NCI-H460 (cell line): Measurements from ENCODE around the gene CFAP251. TPM values are rescaled to one million over a fixed set of nuclear protein-coding genes. Genes with fewer than 3 reads are reported as not detected.
"Not testable (repeated sequence)": the region's sequence is repeated elsewhere in the genome, so short reads cannot be mapped to it uniquely, and the experiment has no call there.

Source experiments
- DNase-seq: peaks from one replicate; pipeline ENCODE4 v3.0.0-alpha.2; 2016; ENCODE audit warnings: low read depth; ENCODE audit errors: extremely low read depth
- total RNA-seq: library from RNA; depleted of rRNA; stranded (reverse); fragments of >200 nt; shearing (Covaris generic); gene quantifications from 2 replicates; pipeline ENCODE4 v1.2.3, GENCODE V29; 2014

The CFAP251 gene
- total RNA-seq, 1 experiment from 2014 or later = 4.9 TPM

- DNase-seq = no peak
These were observed 51.3 kb downstream of the CFAP251 start for GRCh38 chr12:121969726-121970125.

GRCh38 chr12:121970581-121971300, 52.3 kb downstream of the CFAP251 start:
- no peak for DNase-seq

GRCh38 chr12:121974026-121974985, 55.9 kb downstream of the CFAP251 start:
- DNase-seq = no peak

GRCh38 chr12:121975021-121975420, 56.6 kb downstream of the CFAP251 start:
- no peak for DNase-seq

GRCh38 chr12:121976950-121977349, 58.6 kb downstream of the CFAP251 start:
- no peak for DNase-seq

GRCh38 chr12:121980191-121980891, 61.9 kb downstream of the CFAP251 start:
- DNase-seq = no peak

GRCh38 chr12:121980892-121981272, 62.5 kb downstream of the CFAP251 start:
- DNase-seq = no peak

GRCh38 chr12:121981456-121981855, 63.1 kb downstream of the CFAP251 start:
- DNase-seq = no peak

- no peak for DNase-seq
These were observed 64.6 kb downstream of the CFAP251 start for GRCh38 chr12:121982950-121983349.

GRCh38 chr12:121983536-121984210, 65.3 kb downstream of the CFAP251 start:
- no peak for DNase-seq

GRCh38 chr12:121986489-121987245, 68.3 kb downstream of the CFAP251 start:
- no peak for DNase-seq

GRCh38 chr12:121988519-121988918, 70.1 kb downstream of the CFAP251 start:
- DNase-seq = not testable (repeated sequence)

GRCh38 chr12:121989276-121990113, 71.1 kb downstream of the CFAP251 start:
- DNase-seq = no peak

GRCh38 chr12:121990114-121990647, 71.8 kb downstream of the CFAP251 start:
- no peak for DNase-seq

GRCh38 chr12:121990692-121991603, 72.6 kb downstream of the CFAP251 start:
- no peak for DNase-seq

GRCh38 chr12:121992059-121992879, 73.9 kb downstream of the CFAP251 start:
- DNase-seq = peak; percentile 59
